ENCODE measurements around the gene DGKK.

GRCh38 chrX:50483283-50483682 lies 12.7 kb upstream of the DGKK start:
- TF ChIP-seq CTCF (IDR thresholded peaks at IDR 0.05; ENCODE audit: insufficient read depth, low read depth, low read length) (no peak), EZH2 (IDR thresholded peaks at IDR 0.05; ENCODE audit: insufficient read depth, low read length) (no peak)

Data from astrocyte (in vitro differentiated cells and primary cell).